ENCODE results near the gene SLC1A6. TPM values are rescaled to one million over a fixed set of nuclear protein-coding genes. Genes with fewer than 3 reads are reported as not detected.
A peak's percentile ranks its signal among the peaks of the same experiment; 100 is the strongest.

The SLC1A6 gene
- total and polyA plus RNA-seq, 2 of the 4 experiments (the other 2 are of a cell fraction) = not detected

DNA sequence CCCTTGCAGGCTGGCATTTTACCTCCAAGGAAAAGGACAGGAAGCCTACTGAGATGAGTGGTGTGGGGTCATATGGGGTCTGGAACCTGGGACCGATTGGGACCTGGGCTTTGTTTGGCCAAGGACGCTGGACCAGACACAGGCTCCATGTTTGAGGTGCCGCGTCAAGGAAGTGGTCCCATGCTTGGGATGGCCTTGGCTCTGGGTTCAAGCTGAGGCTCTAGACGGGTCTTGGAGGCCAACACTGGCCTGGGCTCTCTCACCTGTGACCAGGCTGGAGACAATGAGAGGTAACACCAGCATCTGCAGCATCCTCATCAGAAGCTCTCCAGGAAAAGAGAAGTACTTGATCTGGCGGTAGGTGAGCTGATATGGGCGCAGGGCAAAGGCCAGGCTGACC lies 8.2 kb downstream of the SLC1A6 start:
- H3K14ac ChIP-seq (replicated peaks; ENCODE audit: low read depth, low read length) = no peak overlapping the region
- ChIA-PET CTCF (no interaction called here), POLR2A (ENCODE audit: unreplicated experiment) (no interaction called here)
- BruUV-seq (replicated peaks) = no TSS peak
- intact Hi-C loops (cut with micrococcal nuclease) (no loop called here), in situ Hi-C loops (cut with MboI; ENCODE audit: low sequenced_read_pairs) (no loop called here), dilution Hi-C loops (cut with HindIII; ENCODE audit: low sequenced_read_pairs, unreplicated experiment) (no loop called here)
- H3K9me1 ChIP-seq (ENCODE audit: insufficient read depth, low read length) = no peaks in the 10 kb centered on the region
- H3K4me1 ChIP-seq (ENCODE audit: control insufficient read depth, insufficient read depth, low read length) = no peaks in the 10 kb centered on the region
- no peak overlapping the region for H4K5ac ChIP-seq (ENCODE audit: low read depth, low read length)
- ATAC-seq (ENCODE audit: low read depth) (no peak), DNase-seq (no peak)
- H2BK120ac ChIP-seq (ENCODE audit: low read depth, low read length) = no peak overlapping the region
- H3K23ac ChIP-seq (ENCODE audit: low read depth, low read length) = no peak overlapping the region
- H3K9me3 ChIP-seq (ENCODE audit: control insufficient read depth, insufficient read depth, low read length) = peaks cover 25% of the 10 kb centered on the region
- H2BK15ac ChIP-seq (ENCODE audit: low read depth, low read length) = no peak overlapping the region
- TF ChIP-seq BHLHE40 (IDR thresholded peaks at IDR 0.05; ENCODE audit: low read depth, low read length) = no peak
- no peak for TF ChIP-seq RFX5 (IDR thresholded peaks at IDR 0.05; ENCODE audit: low read depth, low read length)
- no peak overlapping the region for H4K8ac ChIP-seq (ENCODE audit: low read depth in 2 of 2, low read length in 2 of 2)
- no peak overlapping the region for H3K27ac ChIP-seq (ENCODE audit: insufficient read depth, low read length)
- no peak overlapping the region for H3K4me3 ChIP-seq (ENCODE audit: insufficient read depth, low read depth, low read length)
- H3K4ac ChIP-seq (ENCODE audit: low read depth, low read length) = no peak overlapping the region
- WGBS, 2 experiments (ENCODE audit: extremely low coverage in 2 of 2, insufficient read length in 1 of 2) = 33% methylated on average over 2 of the region's 7 CpGs; no CpG with 5 or more reads in 1 of the 2 experiments
- H2AK5ac ChIP-seq (ENCODE audit: low read depth, low read length) = no peak overlapping the region
- no peak overlapping the region for H3K56ac ChIP-seq (ENCODE audit: extremely low read depth, insufficient read depth, low read length)
- no peak overlapping the region for H3K9ac ChIP-seq (ENCODE audit: low read depth, low read length)
- H4K91ac ChIP-seq (ENCODE audit: insufficient read depth, low read depth, low read length) = no peak overlapping the region
- H2AFZ ChIP-seq (replicated peaks; ENCODE audit: low read length, poor library complexity) = peak overlapping the region; percentile 14
- H3K36me3 ChIP-seq (ENCODE audit: control insufficient read depth, insufficient read depth, low read length) = no peaks in the 10 kb centered on the region
- no peak overlapping the region for H3K18ac ChIP-seq (ENCODE audit: low read depth, low read length)
- no peaks in the 10 kb centered on the region for H3K79me1 ChIP-seq (ENCODE audit: low read depth in 1 of 2, low read length in 2 of 2)
- H2AK9ac ChIP-seq (replicated peaks; ENCODE audit: low read depth, low read length, poor library complexity) = no peak overlapping the region
- H4K20me1 ChIP-seq (ENCODE audit: insufficient read depth, low read length) = no peaks in the 10 kb centered on the region
- H3K27me3 ChIP-seq (ENCODE audit: control insufficient read depth, insufficient read depth, low read length) = no peaks in the 10 kb centered on the region
- H2BK5ac ChIP-seq (ENCODE audit: low read depth, low read length, poor library complexity, severe bottlenecking) = no peak overlapping the region
- H2BK20ac ChIP-seq (ENCODE audit: low read depth, low read length) = no peak overlapping the region
- no peak overlapping the region for H3K4me2 ChIP-seq (ENCODE audit: low read depth, low read length)
